ENCODE results near the gene CFAP57.
"Not testable (repeated sequence)": the region's sequence is repeated elsewhere in the genome, so short reads cannot be mapped to it uniquely, and the experiment has no call there.

Gene CFAP57

DNA sequence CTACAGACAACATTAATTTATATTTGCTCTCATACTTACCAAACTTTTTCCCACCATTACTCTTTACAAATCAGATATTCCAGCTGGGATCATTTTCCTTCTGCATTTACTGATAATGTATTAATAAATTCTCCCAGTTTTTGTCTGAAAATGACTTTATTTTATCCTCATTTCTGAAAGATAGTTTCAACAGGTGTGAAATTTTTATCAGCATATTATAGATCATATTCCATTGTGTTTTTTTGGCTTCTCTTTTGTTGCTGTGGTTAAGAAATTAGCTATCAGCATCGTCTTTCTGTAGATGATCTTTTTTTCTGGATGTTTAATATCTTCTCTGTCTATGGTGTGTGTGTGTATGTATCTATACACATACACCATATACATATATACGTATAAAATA, 2.7 kb downstream of the CFAP57 start:
- no peak for DNase-seq

DNA sequence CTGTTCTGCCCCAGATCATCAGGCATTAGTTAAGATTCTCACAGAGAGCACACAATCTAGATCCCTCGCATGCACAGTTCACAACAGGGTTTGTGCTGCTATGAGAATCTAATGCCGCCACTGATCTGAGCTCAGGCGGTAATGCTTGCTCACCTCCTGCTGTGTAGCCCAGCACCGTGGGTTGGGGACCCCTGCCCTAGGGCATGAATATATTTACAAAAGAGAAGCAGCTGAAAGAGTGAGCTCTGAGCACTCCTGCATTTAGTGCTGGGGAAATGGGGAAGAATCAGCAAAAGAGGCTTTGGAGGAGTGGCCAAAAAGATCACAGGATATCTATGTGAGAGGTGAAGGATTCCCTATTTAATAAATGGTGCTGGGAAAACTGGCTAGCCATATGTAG, 5.6 kb downstream of the CFAP57 start:
- no peak for DNase-seq

GRCh38 chr1:43184388-43184787, 12.3 kb downstream of the CFAP57 start:
- DNase-seq, result no peak

DNA sequence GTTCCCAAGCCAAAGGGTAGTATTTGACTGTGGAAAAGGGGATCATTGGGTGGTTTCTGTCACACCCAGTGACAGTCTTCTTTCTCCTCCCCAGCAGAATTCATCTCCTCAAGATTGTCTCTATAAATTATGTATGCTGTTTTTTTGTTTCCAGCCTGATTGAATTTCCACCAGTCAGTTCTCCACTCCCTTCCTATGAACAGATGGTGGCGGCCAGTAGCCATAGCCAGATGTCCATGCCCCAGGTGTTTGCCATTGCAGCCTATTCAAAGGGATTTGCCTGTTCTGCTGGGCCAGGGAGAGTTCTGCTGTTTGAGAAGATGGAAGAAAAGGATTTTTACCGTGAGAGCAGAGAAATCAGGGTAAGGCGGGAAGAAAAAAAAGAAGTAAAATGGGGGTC, 12.9 kb downstream of the CFAP57 start:
- peak; percentile 89 to 94 for DNase-seq

DNA sequence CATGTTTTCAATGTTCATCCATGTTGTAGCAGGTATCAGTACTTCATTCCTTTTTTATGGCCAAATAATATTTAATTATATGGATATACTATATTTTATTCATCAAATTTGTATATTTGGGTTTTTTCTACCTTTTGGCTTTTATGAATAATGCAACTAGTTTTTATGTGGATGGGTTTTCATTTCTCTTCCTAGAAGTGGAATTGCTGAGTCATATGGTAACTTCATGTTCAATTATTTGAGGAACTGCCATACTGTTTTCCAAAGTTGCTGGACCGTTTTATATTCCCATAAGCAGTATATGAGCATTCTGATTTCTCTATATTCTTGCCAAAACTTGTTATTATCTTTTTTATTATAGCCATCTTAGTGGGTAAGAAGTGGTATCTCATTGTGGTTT, 16.0 kb downstream of the CFAP57 start:
- no peak for DNase-seq

- no peak for DNase-seq
Measured at GRCh38 chr1:43194509-43194908, 22.4 kb downstream of the CFAP57 start.

GRCh38 chr1:43197343-43198127, 25.4 kb downstream of the CFAP57 start:
- DNase-seq, result peak in 1 of 2 experiments; percentile 6

GRCh38 chr1:43199093-43199726, 27.1 kb downstream of the CFAP57 start:
- DNase-seq, result no peak

DNA sequence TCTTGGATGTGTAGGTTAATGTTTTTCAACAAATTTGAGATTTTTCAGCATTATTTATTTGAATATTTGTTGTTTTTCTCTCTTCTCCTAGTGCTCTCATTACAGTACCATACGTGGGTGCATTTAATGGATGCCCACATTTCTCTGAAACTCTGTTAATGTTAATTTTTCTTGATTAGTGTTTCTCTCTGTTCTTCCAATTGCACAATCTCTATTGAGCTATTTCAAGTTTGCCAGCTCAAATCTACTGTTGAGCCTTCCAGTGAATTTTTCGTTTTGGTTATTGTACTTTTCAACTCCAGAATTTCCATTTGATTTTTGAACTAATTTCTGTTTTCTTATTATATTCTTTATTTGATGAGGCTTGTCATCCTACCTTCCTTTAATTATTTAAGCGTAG, 31.7 kb downstream of the CFAP57 start:
- no peak for DNase-seq

DNA sequence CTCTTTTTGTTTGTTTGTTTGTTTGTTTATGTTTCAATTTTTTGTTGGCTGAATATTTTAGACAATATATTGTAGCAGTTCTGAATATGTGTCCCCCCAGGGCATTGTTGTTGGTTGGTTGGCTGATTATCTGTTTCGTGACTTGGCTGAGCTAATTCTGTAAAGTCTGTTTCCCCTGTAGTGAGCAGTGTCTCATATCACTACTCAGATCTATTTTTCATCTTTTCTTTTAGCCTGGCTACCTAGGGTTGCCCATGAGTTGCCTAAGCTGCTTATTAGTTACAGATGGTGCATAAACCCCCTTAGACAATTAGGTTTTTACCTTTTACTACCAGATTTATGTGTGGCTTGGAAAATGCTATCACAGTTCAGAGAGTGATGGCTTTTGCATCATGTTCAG, 32.3 kb downstream of the CFAP57 start:
- no peak for DNase-seq

DNA sequence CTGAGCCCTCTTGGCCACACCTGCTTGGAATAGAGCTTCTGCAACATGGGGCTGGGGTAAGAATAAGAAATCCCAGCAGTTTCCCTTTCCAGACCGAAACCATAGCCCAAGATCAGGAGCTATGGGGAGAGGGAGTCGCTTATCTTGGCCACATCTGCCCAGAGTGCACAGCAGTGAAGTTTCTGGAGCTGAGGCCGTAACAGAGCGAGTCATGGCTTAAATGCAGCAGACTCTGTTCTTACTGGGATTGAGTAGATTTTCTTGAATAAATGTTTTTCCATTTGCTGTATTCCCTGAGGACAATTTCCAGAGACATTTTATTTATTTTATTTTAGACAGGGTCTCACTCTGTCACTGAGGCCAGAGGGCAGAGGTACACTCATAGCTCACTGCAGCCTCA, 33.5 kb downstream of the CFAP57 start:
- no peak for DNase-seq

- DNase-seq, result no peak
Measured at GRCh38 chr1:43206600-43207228, 34.6 kb downstream of the CFAP57 start.

DNA sequence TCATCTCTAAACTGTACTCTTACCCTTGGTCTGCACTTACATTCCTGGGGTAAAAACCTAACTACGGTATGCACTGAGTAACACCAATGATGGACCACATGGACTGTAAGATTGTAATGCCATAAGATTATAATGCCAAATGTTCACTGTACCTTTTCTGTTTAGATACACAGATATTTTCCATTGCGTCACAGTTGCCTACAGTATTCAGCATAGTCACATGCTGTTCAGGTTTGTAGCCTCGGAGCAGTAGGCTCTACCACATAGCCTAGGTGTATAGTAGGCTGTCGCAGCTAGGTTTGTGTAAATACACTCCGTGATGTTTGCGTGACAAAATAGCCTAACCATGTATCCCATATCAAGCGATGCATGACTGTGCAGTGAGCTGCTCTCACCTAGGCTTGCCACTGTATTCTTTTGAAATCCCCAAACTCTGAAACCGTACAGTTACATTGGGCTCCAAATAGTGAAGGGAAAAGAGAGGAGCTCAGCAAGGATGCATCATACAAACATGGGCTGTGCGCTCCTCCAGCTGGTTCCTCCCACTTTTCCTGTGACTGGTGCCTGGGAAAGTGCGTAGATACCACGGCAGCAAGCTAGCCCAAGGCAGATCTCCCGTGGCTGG, 35.2 kb downstream of the CFAP57 start:
- no peak for DNase-seq

DNA sequence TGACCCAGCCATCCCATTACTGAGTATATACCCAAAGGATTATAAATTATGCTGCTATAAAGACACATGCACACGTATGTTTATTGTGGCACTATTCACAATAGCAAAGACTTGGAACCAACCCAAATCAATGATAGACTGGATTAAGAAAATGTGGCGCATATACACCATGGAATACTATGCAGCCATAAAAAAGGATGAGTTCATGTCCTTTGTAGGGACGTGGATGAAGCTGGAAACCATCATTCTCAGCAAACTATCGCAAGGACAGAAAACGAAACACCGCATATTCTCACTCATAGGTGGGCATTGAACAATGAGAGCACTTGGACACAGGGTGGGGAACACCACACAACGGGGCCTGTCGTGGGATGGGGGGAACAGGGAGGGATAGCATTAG, 36.1 kb downstream of the CFAP57 start:
- DNase-seq, result not testable (repeated sequence)

- DNase-seq, result no peak
Measured at GRCh38 chr1:43214501-43215444, 42.6 kb downstream of the CFAP57 start.

DNA sequence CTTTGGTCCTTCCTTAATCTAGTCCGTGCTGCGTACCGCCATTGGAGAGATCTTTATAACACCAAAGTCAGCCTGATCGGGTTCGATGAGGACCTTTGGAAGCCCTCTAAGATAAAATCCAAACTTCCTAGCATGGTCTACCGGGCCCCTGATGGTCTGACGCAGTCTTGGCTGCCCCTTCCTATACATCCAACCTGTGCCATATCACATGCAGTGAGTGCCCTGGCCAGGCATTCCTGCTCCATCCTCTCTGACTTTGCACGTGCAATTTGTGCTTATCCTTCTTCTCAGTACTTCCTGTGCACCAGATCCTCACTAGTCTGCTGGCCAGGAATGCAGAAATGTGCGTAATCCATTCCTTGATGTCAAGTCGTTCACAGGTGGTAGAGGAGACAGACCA, 45.6 kb downstream of the CFAP57 start:
- DNase-seq, result no peak

DNA sequence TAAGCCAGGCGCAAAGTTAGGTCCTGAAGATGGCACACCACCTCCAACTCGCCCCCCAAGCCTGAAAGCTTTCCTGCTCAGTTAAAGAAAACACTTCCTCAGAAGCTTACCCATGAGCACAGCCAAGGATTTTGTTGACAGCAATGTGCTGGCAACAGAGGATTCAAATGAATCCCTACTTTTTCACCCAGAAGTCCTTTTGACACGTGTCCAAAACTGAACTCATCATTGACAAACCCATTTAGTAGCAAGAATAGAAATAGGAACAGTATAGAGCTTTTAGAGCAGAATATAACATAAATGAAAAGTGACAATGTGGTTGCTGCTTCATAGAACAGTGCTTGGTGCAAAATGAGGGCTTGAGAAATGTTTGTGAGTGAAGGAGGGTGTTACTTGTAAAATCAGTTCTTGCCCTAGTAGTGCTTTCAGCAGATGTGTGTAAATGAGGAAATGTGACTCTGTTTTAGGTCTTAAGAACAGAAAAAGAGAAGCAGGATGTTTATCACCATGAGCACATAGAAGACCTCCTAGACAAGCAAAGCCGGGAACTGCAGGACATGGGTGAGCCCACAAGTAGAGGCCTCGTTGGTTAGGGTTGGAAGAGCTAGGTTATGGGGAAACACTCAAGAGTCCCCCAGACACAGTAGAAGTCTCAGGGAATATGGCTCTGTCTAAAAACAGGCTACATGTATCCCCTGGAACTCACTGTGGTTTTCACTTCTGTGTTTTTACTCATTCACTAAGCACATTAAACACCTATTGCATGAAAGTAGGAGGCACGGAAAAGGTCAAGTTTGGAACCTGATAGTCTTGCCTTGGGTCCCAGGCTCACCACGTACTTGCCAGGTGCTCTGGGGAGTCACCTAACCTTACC, 49.0 kb downstream of the CFAP57 start:
- no peak for DNase-seq

DNA sequence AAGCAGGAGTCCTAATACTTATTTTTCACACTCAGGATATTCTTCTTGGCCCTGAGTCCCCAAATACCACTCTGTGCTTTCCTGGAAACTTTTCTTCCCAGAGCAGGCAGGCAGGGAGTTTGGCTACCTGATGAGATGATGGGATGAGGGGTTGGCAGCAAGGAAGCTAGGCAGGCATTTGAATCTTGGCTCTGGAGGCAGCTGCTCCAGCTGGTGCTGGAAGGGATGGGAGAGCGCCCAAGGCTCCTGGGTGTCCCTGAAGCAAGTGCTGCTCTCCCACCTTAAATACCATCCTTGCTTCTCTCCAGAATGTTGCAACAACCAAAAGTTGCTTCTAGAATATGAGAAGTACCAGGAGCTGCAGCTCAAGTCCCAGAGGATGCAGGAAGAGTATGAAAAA, 49.7 kb downstream of the CFAP57 start:
- DNase-seq, result no peak

- no peak for DNase-seq
Measured at GRCh38 chr1:43222879-43223278, 50.7 kb downstream of the CFAP57 start.

GRCh38 chr1:43225168-43225567, 53.0 kb downstream of the CFAP57 start:
- no peak for DNase-seq

GRCh38 chr1:43227143-43227764, 55.1 kb downstream of the CFAP57 start:
- peak; percentile 41 to 77 for DNase-seq

All from NCI-H524 (cell line).